HepG2 (cell line): ENCODE measurements around the gene SYNGR2. TPM values are rescaled to one million over a fixed set of nuclear protein-coding genes. Genes with fewer than 3 reads are reported as not detected.

Experiments used
- ATF3 ChIP-seq: sonication (generic); formaldehyde crosslinking; IDR thresholded peaks from 2 replicates; pipeline ENCODE4 v1.4.0; 2020; ENCODE audit warnings: missing genetic modification reagents
- BCL6 ChIP-seq: IDR thresholded peaks from 2 replicates; pipeline ENCODE4 v1.6.1; 2016; ENCODE audit warnings: missing genetic modification reagents, missing compliant biosample characterization
- MED1 ChIP-seq: sonication (generic); formaldehyde crosslinking; IDR thresholded peaks from 2 replicates; pipeline ENCODE4 v1.4.0; 2020; ENCODE audit warnings: missing genetic modification reagents
- MLX ChIP-seq: IDR thresholded peaks from 2 replicates; pipeline ENCODE4 v1.6.1; 2016
- NR2C2 ChIP-seq: sonication (generic); formaldehyde crosslinking; IDR thresholded peaks from 2 replicates; pipeline ENCODE4 v1.4.0; 2020; ENCODE audit warnings: missing genetic modification reagents, mild to moderate bottlenecking, moderate library complexity, borderline replicate concordance
- POGZ ChIP-seq: sonication (generic); formaldehyde crosslinking; IDR thresholded peaks from 2 replicates; pipeline ENCODE4 v1.4.0; 2020; ENCODE audit warnings: mild to moderate bottlenecking, missing genetic modification reagents
- PTBP1 ChIP-seq: fragments of 200-400 bp; formaldehyde crosslinking; IDR thresholded peaks from 2 replicates; pipeline ENCODE4 v1.6.1; 2018; ENCODE audit warnings: low read length, low read depth; ENCODE audit not compliant: poor library complexity, severe bottlenecking
- SOX6 ChIP-seq, 2 experiments: fragments of 450-650 bp in 1 of 2; sonication (generic) in 1 of 2; formaldehyde crosslinking in 1 of 2; IDR thresholded peaks; 2 replicates each; pipeline versions ENCODE4 v1.4.0 to v1.6.1; 2017 to 2020; ENCODE audit warnings: antibody characterized with exemption in 1 of 2, mild to moderate bottlenecking in 1 of 2, missing genetic modification reagents in 1 of 2
- THRA ChIP-seq: sonication (generic); formaldehyde crosslinking; IDR thresholded peaks from 2 replicates; pipeline ENCODE4 v1.4.0; 2020; ENCODE audit warnings: missing genetic modification reagents, borderline replicate concordance
- ZBTB33 ChIP-seq: sonication (generic); formaldehyde crosslinking; IDR thresholded peaks from 2 replicates; pipeline ENCODE4 v1.4.0; 2020; ENCODE audit warnings: missing genetic modification reagents
- ZNF143 ChIP-seq: sonication (generic); formaldehyde crosslinking; IDR thresholded peaks from 2 replicates; pipeline ENCODE4 v1.4.0; 2020; ENCODE audit warnings: missing genetic modification reagents
- ZNF234 ChIP-seq: sonication (generic); formaldehyde crosslinking; conservative IDR thresholded peaks from 2 replicates; pipeline ENCODE4 v1.5.1; 2020; ENCODE audit warnings: mild to moderate bottlenecking, missing genetic modification reagents
- ZNF263 ChIP-seq: sonication (generic); formaldehyde crosslinking; IDR thresholded peaks from 2 replicates; pipeline ENCODE4 v1.4.0; 2020; ENCODE audit warnings: missing genetic modification reagents
- ZNF3 ChIP-seq: IDR thresholded peaks from 2 replicates; pipeline ENCODE4 v1.7.0; 2017; ENCODE audit warnings: inconsistent platforms
- ZNF367 ChIP-seq: sonication (generic); formaldehyde crosslinking; IDR thresholded peaks from 2 replicates; pipeline ENCODE4 v1.4.0; 2020; ENCODE audit warnings: missing genetic modification reagents, borderline replicate concordance
- ZNF652 ChIP-seq: IDR thresholded peaks from 2 replicates; pipeline ENCODE4 v1.6.1; 2016; ENCODE audit warnings: low read depth, borderline replicate concordance
- ZNF672 ChIP-seq: sonication (generic); formaldehyde crosslinking; IDR thresholded peaks from 2 replicates; pipeline ENCODE4 v1.8.1; 2022; ENCODE audit warnings: missing genetic modification reagents
- ZNF766 ChIP-seq: sonication (generic); formaldehyde crosslinking; IDR thresholded peaks from 2 replicates; pipeline ENCODE4 v1.5.0; 2020; ENCODE audit warnings: missing genetic modification reagents, borderline replicate concordance
- polyA plus RNA-seq, 8 experiments: library from polyadenylated mRNA; depleted of rRNA in 3 of 8; stranded (reverse) in 7 of 8; unstranded in 1 of 8; fragments of >200 nt; fragmentation: Illumina TruSeq in 4 of 8; extraction: Trizol in 4 of 8; gene quantifications; 2 replicates each; pipeline versions ENCODE4 v1.2.1 to v1.2.3, GENCODE V29; 2011 to 2016; ENCODE audit warnings: low read depth in 4 of 8, missing spikeins in 1 of 8, mixed read lengths in 1 of 8; ENCODE audit not compliant: insufficient read depth in 1 of 8
- total RNA-seq, 5 experiments: library from RNA; depleted of rRNA; stranded (reverse); fragments of >200 nt; fragmentation: Illumina TruSeq; extraction: Trizol; gene quantifications; 2 replicates each; pipeline ENCODE4 v1.2.3, GENCODE V29; 2016; ENCODE audit warnings: low read depth in 1 of 5
- TF ChIP-seq, protein P1 (sequence below): sonication (generic); formaldehyde crosslinking; IDR thresholded peaks from 2 replicates; pipeline ENCODE4 v1.4.0; 2020; ENCODE audit warnings: mild to moderate bottlenecking, missing genetic modification reagents
- TF ChIP-seq, protein P2 (sequence below): sonication (generic); formaldehyde crosslinking; IDR thresholded peaks from 2 replicates; pipeline ENCODE4 v1.4.0; 2020; ENCODE audit warnings: missing genetic modification reagents

Gene SYNGR2
- total and polyA plus RNA-seq, 2 of the 13 experiments (the other 11 are each of a cell fraction or from before 2014, with no cell fraction given), result 46.7 to 170 TPM

DNA sequence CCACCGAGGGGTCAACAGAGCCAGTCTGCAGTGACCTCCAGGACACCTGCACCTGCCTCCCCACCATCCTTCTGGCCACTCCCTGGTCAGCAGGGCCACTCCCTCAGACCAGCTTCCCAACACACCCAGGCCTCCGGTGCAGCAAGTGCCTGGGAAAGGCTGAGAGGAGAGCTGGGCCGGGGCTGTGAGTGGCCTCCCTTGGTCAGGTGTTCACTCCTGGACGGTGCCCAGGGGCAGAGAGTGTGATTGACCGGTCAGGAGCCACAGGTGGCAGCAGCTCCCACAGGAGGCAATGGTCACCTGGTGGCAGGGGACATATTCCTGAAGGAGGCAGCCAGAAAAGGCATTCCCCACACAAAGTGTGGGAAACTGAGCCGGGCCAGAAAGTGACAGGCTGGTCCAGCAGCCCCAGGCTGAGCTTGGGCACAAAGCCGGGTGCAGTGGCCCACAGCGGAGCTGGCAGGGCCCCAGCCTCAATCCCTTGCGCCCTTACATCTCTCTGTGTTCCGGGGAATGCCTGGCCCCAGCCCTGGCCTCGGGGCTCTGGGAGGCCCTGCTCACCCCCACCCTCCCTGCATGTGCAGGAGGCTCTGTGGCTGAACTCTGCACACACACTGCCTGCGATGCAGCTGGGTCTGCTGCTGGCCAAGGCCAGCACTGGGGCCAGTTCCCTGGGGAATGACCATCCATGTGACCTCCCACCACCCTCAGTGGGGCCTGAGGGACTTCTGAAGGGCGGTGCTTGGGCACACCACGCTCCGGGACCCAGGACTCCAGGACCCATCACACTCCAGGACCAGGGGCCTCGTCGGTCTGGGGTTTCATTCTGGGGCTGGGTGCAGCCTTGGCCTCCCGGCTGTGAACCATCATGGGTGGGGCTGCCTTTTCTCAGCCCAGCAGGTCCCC lies 23.4 kb upstream of the SYNGR2 start (continued):
- TF ChIP-seq, protein P1, sequence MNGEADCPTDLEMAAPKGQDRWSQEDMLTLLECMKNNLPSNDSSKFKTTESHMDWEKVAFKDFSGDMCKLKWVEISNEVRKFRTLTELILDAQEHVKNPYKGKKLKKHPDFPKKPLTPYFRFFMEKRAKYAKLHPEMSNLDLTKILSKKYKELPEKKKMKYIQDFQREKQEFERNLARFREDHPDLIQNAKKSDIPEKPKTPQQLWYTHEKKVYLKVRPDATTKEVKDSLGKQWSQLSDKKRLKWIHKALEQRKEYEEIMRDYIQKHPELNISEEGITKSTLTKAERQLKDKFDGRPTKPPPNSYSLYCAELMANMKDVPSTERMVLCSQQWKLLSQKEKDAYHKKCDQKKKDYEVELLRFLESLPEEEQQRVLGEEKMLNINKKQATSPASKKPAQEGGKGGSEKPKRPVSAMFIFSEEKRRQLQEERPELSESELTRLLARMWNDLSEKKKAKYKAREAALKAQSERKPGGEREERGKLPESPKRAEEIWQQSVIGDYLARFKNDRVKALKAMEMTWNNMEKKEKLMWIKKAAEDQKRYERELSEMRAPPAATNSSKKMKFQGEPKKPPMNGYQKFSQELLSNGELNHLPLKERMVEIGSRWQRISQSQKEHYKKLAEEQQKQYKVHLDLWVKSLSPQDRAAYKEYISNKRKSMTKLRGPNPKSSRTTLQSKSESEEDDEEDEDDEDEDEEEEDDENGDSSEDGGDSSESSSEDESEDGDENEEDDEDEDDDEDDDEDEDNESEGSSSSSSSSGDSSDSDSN (CRISPR knock-in tag), result peak; percentile 75
- TF ChIP-seq ZNF143 (peak; percentile 45; the same call in 1 of the 2 replicates), MED1 (peak; percentile 84), MLX (CRISPR knock-in tag) (peak; percentile 70), POGZ (CRISPR knock-in tag) (peak; percentile 67), ZNF367 (CRISPR knock-in tag) (0 out of 2 replicates have a peak, but pooled peaks have one; percentile 58), THRA (CRISPR knock-in tag) (peak; percentile 68; the same call in 1 of the 2 replicates), ZNF766 (CRISPR knock-in tag) (peak; percentile 66; the same call in 1 of the 2 replicates), ZBTB33 (no peak), PTBP1 (peak; percentile 39), ZNF263 (CRISPR knock-in tag) (peak; percentile 75), ZNF234 (CRISPR knock-in tag) (no peak), ZNF652 (CRISPR knock-in tag) (no peak; the same call in 1 of the 2 replicates), BCL6 (peak; percentile 59; the same call in 1 of the 2 replicates), SOX6 (IDR thresholded peaks at IDR 0.05) (no peak), SOX6 (CRISPR knock-in tag; IDR thresholded peaks at IDR 0.05) (peak; percentile 47), ZNF672 (CRISPR knock-in tag) (no peak), ZNF3 (CRISPR knock-in tag) (no peak), ATF3 (CRISPR knock-in tag) (no peak), NR2C2 (CRISPR knock-in tag) (peak; percentile 46)
- TF ChIP-seq, protein P2, sequence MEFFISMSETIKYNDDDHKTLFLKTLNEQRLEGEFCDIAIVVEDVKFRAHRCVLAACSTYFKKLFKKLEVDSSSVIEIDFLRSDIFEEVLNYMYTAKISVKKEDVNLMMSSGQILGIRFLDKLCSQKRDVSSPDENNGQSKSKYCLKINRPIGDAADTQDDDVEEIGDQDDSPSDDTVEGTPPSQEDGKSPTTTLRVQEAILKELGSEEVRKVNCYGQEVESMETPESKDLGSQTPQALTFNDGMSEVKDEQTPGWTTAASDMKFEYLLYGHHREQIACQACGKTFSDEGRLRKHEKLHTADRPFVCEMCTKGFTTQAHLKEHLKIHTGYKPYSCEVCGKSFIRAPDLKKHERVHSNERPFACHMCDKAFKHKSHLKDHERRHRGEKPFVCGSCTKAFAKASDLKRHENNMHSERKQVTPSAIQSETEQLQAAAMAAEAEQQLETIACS (CRISPR knock-in tag), result no peak
